ENCODE measurements around the gene SCYL2.
"Not testable (repeated sequence)": the region's sequence is repeated elsewhere in the genome, so short reads cannot be mapped to it uniquely, and the experiment has no call there.

SCYL2 gene

GRCh38 chr12:100329800-100330199 lies 62.8 kb downstream of the SCYL2 start:
- DNase-seq (ENCODE audit: low spot score), result no peak

GRCh38 chr12:100331871-100332270 lies 64.9 kb downstream of the SCYL2 start:
- no peak for DNase-seq (ENCODE audit: low spot score)

- no peak for DNase-seq (ENCODE audit: low spot score)
Measured at GRCh38 chr12:100332852-100333251, 65.9 kb downstream of the SCYL2 start.

- DNase-seq (ENCODE audit: low spot score), result no peak
Measured at GRCh38 chr12:100337299-100337698, 70.3 kb downstream of the SCYL2 start.

GRCh38 chr12:100337727-100338126 lies 70.8 kb downstream of the SCYL2 start:
- no peak for DNase-seq (ENCODE audit: low spot score)

- no peak for DNase-seq (ENCODE audit: low spot score)
Measured at GRCh38 chr12:100339071-100339470, 72.1 kb downstream of the SCYL2 start.

GRCh38 chr12:100342897-100343296 lies 75.9 kb downstream of the SCYL2 start:
- DNase-seq (ENCODE audit: low spot score), result not testable (repeated sequence)

GRCh38 chr12:100344351-100344750 lies 77.4 kb downstream of the SCYL2 start:
- not testable (repeated sequence) for DNase-seq (ENCODE audit: low spot score)

- DNase-seq (ENCODE audit: low spot score), result no peak
Measured at GRCh38 chr12:100345020-100345767, 78.2 kb downstream of the SCYL2 start.

- DNase-seq (ENCODE audit: low spot score), result no peak
Measured at GRCh38 chr12:100346660-100347059, 79.7 kb downstream of the SCYL2 start.

- no peak for DNase-seq (ENCODE audit: low spot score)
Measured at GRCh38 chr12:100348657-100349454, 81.9 kb downstream of the SCYL2 start.

- no peak for DNase-seq (ENCODE audit: low spot score)
Measured at GRCh38 chr12:100356644-100357223, 89.8 kb downstream of the SCYL2 start, which contains the start of gene SLC17A8. SLC17A8 (plus strand) TSS chr12:100357074; CDS start chr12:100357392, 318 bp downstream.

GRCh38 chr12:100359248-100359647 lies 92.3 kb downstream of the SCYL2 start:
- DNase-seq (ENCODE audit: low spot score), result no peak

- no peak for DNase-seq (ENCODE audit: low spot score)
Measured at GRCh38 chr12:100359822-100360221, 92.8 kb downstream of the SCYL2 start.

- no peak for DNase-seq (ENCODE audit: low spot score)
Measured at GRCh38 chr12:100360450-100360849, 93.5 kb downstream of the SCYL2 start.

GRCh38 chr12:100364324-100364723 lies 97.3 kb downstream of the SCYL2 start:
- no peak for DNase-seq (ENCODE audit: low spot score)

GRCh38 chr12:100365411-100365810 lies 98.4 kb downstream of the SCYL2 start:
- no peak for DNase-seq (ENCODE audit: low spot score)

GRCh38 chr12:100368066-100368465 lies 101.1 kb downstream of the SCYL2 start:
- DNase-seq (ENCODE audit: low spot score), result no peak

GRCh38 chr12:100371146-100371545 lies 104.2 kb downstream of the SCYL2 start:
- no peak for DNase-seq (ENCODE audit: low spot score)

GRCh38 chr12:100372853-100373640 lies 106.1 kb downstream of the SCYL2 start:
- no peak for DNase-seq (ENCODE audit: low spot score)

- peak; percentile 79 for DNase-seq (ENCODE audit: low spot score)
Measured at GRCh38 chr12:100375038-100375735, 108.2 kb downstream of the SCYL2 start.

Measured in left forelimb (tissue), 1 donor.